Smooth muscle cell of the coronary artery (primary cell): Measurements from ENCODE around the gene SKIC8. TPM values are rescaled to one million over a fixed set of nuclear protein-coding genes. Genes with fewer than 3 reads are reported as not detected.

ENCODE experiments used
- total RNA-seq: library from RNA; depleted of rRNA; stranded (reverse); fragments of >200 nt; gene quantifications from 2 replicates; pipeline ENCODE4 v1.2.3, GENCODE V29; 2014; ENCODE audit warnings: low replicate concordance

SKIC8 gene
- total RNA-seq = 69.5 and 94.6 TPM in 2 replicates

DNA sequence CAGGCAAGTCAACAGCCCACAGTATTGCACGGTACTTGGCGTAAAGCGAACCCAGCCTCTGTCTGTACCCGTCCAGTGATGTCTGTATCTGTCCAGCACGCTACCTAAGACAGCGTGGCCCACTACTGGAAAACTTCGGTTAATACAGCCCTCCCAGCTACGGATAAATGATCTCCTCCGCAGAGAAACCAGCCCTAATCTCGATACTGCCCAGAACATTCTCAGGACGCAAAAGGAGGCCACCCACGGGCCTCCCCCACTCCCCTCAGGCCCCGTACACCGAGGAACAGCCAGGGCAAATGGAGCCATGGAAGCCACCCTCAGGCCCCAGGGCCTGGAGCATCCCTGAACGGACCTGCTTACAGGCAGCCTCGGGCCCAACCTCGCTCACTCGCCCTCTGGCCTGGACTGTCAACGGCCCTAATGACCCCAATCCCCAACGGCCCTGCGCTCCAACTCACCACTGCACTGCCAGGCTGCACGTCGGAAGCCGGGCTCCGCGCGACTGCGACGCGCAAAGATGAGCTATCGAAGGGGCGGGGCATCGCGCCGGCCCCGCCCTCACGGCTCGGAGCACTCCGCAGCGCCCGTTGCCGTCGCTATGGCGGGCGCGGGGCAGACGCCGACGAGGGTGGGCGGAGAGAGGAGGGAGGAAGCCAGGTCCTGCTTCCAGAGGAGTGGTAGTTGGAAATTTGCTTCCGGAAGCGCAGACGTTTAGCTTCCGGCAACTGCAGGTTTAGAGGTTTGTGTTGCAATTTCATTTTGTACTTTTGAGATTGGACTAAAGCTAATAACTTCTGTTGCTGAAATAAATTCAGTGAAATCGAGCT, at the start of gene SKIC8:
TSS of gene SKIC8 (minus strand) at position 509 of the 830 bp plus-strand sequence. CDS start 3,923 bp downstream, outside the sequence.

DNA sequence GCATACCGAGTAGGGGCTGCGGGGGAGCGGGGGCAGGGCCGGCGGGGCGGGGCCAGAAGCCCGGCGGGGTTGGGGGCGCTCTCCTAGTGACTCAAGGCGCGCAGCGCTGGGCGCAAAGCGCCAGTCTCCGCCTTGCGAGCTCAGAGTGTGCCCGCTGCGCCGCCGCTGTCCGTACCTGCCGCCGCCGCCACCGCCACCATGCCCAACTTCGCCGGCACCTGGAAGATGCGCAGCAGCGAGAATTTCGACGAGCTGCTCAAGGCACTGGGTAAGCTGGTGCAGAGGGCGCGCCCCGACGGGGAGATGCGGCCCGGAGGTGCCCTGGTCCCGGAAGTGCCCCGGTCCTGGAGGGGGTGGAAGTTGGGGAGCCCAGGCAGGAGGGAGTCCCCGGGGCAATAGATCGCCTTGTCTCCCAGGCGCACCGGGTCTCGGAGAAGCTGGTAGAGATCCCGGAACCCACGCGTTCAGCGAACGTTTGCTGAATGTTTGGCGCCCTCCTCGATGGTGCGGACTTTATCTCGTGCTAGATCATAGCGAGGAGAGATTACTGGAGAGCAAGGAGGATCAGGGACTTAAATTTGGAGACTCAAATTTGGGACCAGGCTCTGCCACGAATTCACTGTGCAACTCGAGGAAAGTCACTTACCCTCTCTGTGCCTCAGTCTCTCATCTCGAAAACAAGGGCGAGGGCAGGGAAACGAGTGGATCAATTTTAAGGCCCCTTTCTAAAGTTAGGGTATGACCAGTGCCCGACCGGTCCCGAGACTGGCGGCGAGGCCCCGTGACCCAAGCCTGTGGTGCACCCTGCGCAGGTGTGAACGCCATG, 41.0 kb upstream of the SKIC8 start, which contains the start of gene CRABP1:
TSS of gene CRABP1 (plus strand) at position 123 of the 826 bp plus-strand sequence. CDS start at position 199, 76 bp downstream.

DNA sequence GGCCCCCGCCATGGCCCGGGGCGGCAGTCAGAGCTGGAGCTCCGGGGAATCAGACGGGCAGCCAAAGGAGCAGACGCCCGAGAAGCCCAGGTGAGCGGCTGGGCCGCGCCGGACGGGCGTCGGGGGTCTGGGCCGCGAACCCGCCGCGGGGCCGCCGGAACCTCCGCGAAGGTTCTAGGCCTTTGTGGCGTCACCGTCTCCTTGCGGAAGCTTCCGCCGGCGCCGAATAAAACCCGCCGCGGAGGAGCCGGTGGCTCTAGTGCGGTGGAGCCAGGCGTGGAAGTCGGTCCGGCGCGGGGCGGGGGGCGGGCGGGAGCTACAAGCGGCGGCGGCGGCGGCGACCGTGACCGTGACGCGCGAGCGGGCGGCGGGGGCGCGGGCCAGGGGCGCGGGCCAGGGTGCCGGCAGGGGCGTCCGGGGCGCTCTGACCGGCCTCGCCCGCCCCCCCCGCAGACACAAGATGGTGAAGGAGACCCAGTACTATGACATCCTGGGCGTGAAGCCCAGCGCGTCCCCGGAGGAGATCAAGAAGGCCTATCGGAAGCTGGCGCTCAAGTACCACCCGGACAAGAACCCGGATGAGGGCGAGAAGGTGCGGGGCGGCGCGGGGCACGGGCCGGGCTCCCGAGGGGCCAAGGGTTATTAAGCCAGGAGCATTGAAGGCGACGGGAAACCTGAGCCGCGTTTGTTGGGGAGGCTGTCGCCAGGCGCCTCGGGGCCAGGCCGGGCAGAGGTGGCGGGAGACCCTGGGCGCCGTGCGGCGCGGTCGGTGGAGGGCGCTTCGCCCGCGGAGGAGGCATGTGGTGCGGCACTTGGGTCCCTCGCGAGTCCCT, 34.9 kb downstream of the SKIC8 start, which contains the start of gene DNAJA4:
TSS of gene DNAJA4 (plus strand) at position 259 of the 833 bp plus-strand sequence. CDS start at position 461, 202 bp downstream.

DNA sequence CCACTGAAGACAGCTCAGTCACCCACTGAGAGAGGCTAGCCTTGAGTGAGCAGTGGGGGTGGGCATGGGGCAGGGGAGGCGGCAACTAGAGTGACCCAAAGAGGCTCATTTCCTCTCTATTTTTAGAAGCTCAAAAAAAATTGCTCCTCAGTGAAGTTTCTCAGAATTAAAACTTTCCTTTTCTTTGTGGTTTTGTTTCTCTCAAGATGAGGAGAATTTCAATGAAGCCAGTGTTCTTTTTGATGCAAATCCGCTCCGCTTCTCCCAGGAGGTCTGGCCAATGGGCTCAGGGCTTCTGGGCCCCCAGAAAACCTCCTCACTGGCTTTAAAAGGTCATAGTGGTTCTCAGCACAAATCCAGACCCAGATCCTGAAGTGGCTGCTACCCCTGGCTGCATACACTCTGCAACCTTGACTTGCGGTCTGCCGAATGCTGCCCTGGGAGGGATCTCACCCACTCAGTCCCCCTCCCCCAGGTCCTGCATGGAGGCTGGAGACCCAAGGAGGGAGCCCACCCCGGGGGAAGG, 64.8 kb downstream of the SKIC8 start, which contains the start of gene ACSBG1:
TSS of gene ACSBG1 (minus strand) at position 51 of the 526 bp plus-strand sequence. CDS start 64 bp downstream, outside the sequence.

Other genes starting within 250 kb of the SKIC8 start
- gene TBC1D2B, start 221.9 kb downstream of the SKIC8 start, total RNA-seq = 40.8 and 56.2 TPM in 2 replicates
- not detected in 2 replicates for gene SH2D7, start 207.0 kb downstream of the SKIC8 start, total RNA-seq
- 1.4 and 3.2 TPM in 2 replicates for gene CIB2, start 168.2 kb downstream of the SKIC8 start, total RNA-seq
- 20.8 and 33.9 TPM in 2 replicates for gene IDH3A, start 150.2 kb downstream of the SKIC8 start, total RNA-seq
- under 0.01 TPM in 1 of 2 replicates, not detected in the other for gene ACSBG1, start 65.0 kb downstream of the SKIC8 start, total RNA-seq
- gene DNAJA4, start 35.0 kb downstream of the SKIC8 start, total RNA-seq = 0.75 and 3.2 TPM in 2 replicates
- not detected in 2 replicates for gene CRABP1, start 40.7 kb upstream of the SKIC8 start, total RNA-seq
- 13.3 and 15.9 TPM in 2 replicates for gene IREB2, start 138.6 kb upstream of the SKIC8 start, total RNA-seq
- 0.70 and 2.9 TPM in 2 replicates for gene HYKK, start 208.0 kb upstream of the SKIC8 start, total RNA-seq
- 61.3 and 157 TPM in 2 replicates for gene PSMA4, start 240.8 kb upstream of the SKIC8 start, total RNA-seq